Measurements from ENCODE around the gene PLEKHO2.

The PLEKHO2 gene

GRCh38 chr15:64806509-64806908 lies 35.2 kb upstream of the PLEKHO2 start:
- H3K4me3 ChIP-seq (ENCODE audit: low read depth, low read length) = no peak overlapping the region

DNA sequence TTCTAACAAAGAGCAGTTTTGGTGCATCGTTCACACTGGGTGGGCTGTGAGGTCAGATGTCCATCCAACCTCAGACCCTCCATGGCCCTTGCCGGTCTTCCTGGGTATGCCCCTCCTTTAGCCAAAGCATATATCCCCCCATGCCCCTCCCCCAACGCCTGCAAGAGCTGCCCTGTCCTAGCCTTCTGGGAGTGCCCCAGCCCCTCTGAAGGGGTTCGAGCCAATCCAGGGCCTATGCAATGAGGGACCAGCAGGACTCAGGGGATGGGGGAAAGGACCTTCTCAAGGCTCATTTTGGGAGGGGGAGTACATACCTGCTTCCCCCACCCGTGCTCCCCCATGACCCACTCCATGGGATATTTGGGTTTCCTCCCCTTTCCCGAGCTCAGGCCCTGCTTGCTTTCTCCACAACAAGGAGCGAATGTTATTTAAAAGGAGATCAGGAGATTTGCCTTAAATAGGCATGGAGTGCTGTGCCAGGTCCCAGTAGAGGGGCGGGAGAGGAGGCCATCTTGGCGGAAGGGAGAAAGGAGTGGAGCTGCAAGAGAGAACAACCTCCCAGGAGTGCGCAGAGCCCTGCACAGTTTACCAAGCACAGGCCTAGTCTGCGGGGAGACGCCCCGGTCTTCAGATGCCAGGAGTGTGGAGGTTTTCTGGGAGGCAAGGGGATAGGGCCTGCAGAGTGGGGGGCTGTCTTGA lies 34.5 kb upstream of the PLEKHO2 start:
- DNase-seq (ENCODE audit: low read depth) = no peak
- H3K4me3 ChIP-seq (ENCODE audit: low read depth, low read length) = no peak overlapping the region
- no peak for TF ChIP-seq CTCF (IDR thresholded peaks at IDR 0.05; ENCODE audit: insufficient read depth, low read depth, low read length, missing control alignments)

More at GRCh38 chr15:64806509-64806908, 35.2 kb upstream of the PLEKHO2 start:
- no peak for TF ChIP-seq CTCF (IDR thresholded peaks at IDR 0.05; ENCODE audit: insufficient read depth, low read depth, low read length, missing control alignments)
- no peak for DNase-seq (ENCODE audit: low read depth)

DNA sequence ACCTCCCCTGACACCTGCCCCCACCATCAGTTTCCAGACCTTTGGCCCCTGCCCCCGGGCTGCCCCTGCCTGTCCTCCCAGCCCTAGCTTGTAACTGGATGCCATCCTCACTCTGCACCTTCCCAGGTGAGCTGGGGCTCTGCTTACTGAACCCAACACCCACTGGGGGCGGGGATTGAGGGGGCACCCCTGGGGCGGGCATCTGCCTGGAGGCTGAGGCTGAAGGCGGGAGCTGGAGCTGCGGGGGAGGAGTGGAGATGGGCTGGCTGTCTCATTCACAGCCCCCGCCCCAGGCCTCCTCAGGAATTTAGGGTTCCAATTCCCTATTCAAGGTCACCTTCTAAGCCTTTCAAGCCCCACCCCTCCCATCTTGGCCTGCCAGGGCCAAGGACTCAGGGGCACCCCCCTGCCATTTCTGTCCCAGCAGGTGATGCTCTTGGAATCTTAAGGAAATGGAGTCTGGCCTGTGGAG lies 33.9 kb upstream of the PLEKHO2 start:
- H3K4me3 ChIP-seq (ENCODE audit: low read depth, low read length) = no peak overlapping the region
- DNase-seq (ENCODE audit: low read depth) = no peak
- no peak for TF ChIP-seq CTCF (IDR thresholded peaks at IDR 0.05; ENCODE audit: insufficient read depth, low read depth, low read length, missing control alignments)

DNA sequence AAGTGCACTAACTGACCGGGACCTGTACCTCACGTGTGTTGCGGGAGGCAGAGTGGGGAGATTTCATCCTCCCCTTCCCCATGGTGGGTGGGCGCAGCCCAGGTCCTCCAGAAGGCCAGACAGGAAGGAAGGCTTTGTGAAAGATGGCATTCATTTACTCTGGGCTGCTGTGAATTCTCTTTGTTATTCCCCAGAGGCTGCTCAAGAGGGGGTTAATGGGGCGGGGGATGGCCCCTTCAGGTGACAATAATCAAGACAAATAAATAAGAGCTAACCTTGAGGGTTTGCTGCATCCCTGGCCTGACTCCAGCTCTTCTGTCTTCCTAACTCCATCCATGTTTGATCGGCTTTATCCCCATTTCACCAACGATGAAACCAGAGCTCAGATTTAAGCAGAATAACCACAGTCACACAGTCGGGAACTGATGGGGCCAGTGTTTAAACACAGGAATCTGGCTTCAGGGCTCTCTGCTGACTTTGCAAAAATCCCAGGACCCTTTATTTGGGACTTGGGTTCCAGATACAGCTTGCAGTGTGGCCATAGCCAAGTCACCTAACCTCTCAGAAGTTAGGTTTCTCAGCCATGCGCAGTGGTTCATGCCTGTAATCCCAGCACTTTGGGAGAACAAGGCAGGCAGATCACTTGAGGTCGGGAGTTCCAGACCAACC lies 32.8 kb upstream of the PLEKHO2 start:
- H3K4me3 ChIP-seq (ENCODE audit: low read depth, low read length) = no peak overlapping the region
- no peak for TF ChIP-seq CTCF (IDR thresholded peaks at IDR 0.05; ENCODE audit: insufficient read depth, low read depth, low read length, missing control alignments)
- DNase-seq (ENCODE audit: low read depth) = no peak

GRCh38 chr15:64809649-64810496 lies 31.8 kb upstream of the PLEKHO2 start:
- peak; percentile 74 for DNase-seq (ENCODE audit: low read depth)
- TF ChIP-seq CTCF (IDR thresholded peaks at IDR 0.05; ENCODE audit: insufficient read depth, low read depth, low read length, missing control alignments) = peak; percentile 95
- no peak overlapping the region for H3K4me3 ChIP-seq (ENCODE audit: low read depth, low read length)

- no peak overlapping the region for H3K4me3 ChIP-seq (ENCODE audit: low read depth, low read length)
- no peak for DNase-seq (ENCODE audit: low read depth)
- no peak for TF ChIP-seq CTCF (IDR thresholded peaks at IDR 0.05; ENCODE audit: insufficient read depth, low read depth, low read length, missing control alignments)
Measured at GRCh38 chr15:64810497-64811326, 31.0 kb upstream of the PLEKHO2 start.

Measured in GM12865 (cell line).